NOMO-1 treated with DMSO at 0.1 percent for 48 hours (cell line): ENCODE data around the gene STARD9.
"Not testable (repeated sequence)": the region's sequence is repeated elsewhere in the genome, so short reads cannot be mapped to it uniquely, and the experiment has no call there.

Experiments
- DNase-seq: peaks from one replicate; lab custom pipeline; 2025; ENCODE audit not compliant: unreplicated experiment; lab: John Stamatoyannopoulos, UW

Gene STARD9

GRCh38 chr15:42590619-42591237, 15.3 kb downstream of the STARD9 start:
- DNase-seq: no peak

GRCh38 chr15:42591238-42591934, 16.0 kb downstream of the STARD9 start:
- DNase-seq: peak; percentile 5

GRCh38 chr15:42592716-42593115, 17.3 kb downstream of the STARD9 start:
- no peak for DNase-seq

GRCh38 chr15:42593143-42593542, 17.7 kb downstream of the STARD9 start:
- DNase-seq: no peak

GRCh38 chr15:42594095-42594494, 18.7 kb downstream of the STARD9 start:
- no peak for DNase-seq

GRCh38 chr15:42595626-42596240, 20.3 kb downstream of the STARD9 start:
- no peak for DNase-seq

- not testable (repeated sequence) for DNase-seq
Measured at GRCh38 chr15:42601316-42601715, 25.9 kb downstream of the STARD9 start.

- DNase-seq: peak; percentile 1
Measured at GRCh38 chr15:42602501-42602900, 27.1 kb downstream of the STARD9 start.

- DNase-seq: no peak
Measured at GRCh38 chr15:42603978-42604377, 28.6 kb downstream of the STARD9 start.

GRCh38 chr15:42604894-42605744, 29.7 kb downstream of the STARD9 start:
- peak; percentile 60 for DNase-seq

GRCh38 chr15:42605796-42606195, 30.4 kb downstream of the STARD9 start:
- DNase-seq: no peak

- DNase-seq: peak; percentile 79
Measured at GRCh38 chr15:42608110-42608531, 32.7 kb downstream of the STARD9 start.

- DNase-seq: no peak
Measured at GRCh38 chr15:42608752-42609488, 33.5 kb downstream of the STARD9 start.

GRCh38 chr15:42611532-42611931, 36.1 kb downstream of the STARD9 start:
- no peak for DNase-seq

- no peak for DNase-seq
Measured at GRCh38 chr15:42612367-42612912, 37.0 kb downstream of the STARD9 start.

GRCh38 chr15:42616107-42616506, 40.7 kb downstream of the STARD9 start:
- no peak for DNase-seq

GRCh38 chr15:42619656-42620371, 44.4 kb downstream of the STARD9 start:
- no peak for DNase-seq

GRCh38 chr15:42621386-42621785, 46.0 kb downstream of the STARD9 start:
- DNase-seq: no peak

- DNase-seq: no peak
Measured at GRCh38 chr15:42621996-42622925, 46.9 kb downstream of the STARD9 start.
